ENCODE measurements around the gene IFT122.

Gene IFT122

GRCh38 chr3:129416415-129416814 lies 23.6 kb upstream of the IFT122 start:
- DNase-seq (ENCODE audit: low spot score) = no peak

- DNase-seq (ENCODE audit: low spot score) = no peak
These were observed 22.7 kb upstream of the IFT122 start for GRCh38 chr3:129417326-129417725.

GRCh38 chr3:129418041-129418973 lies 21.7 kb upstream of the IFT122 start:
- no peak for DNase-seq (ENCODE audit: low spot score)

GRCh38 chr3:129419476-129419875 lies 20.5 kb upstream of the IFT122 start:
- no peak for DNase-seq (ENCODE audit: low spot score)

- DNase-seq (ENCODE audit: low spot score) = no peak
These were observed 18.7 kb upstream of the IFT122 start for GRCh38 chr3:129421236-129421883.

- no peak for DNase-seq (ENCODE audit: low spot score)
These were observed 17.9 kb upstream of the IFT122 start for GRCh38 chr3:129421988-129422745.

- no peak for DNase-seq (ENCODE audit: low spot score)
These were observed 17.1 kb upstream of the IFT122 start for GRCh38 chr3:129422897-129423296.

- DNase-seq (ENCODE audit: low spot score) = no peak
These were observed 15.7 kb upstream of the IFT122 start for GRCh38 chr3:129424185-129424841.

- DNase-seq (ENCODE audit: low spot score) = no peak
These were observed 14.8 kb upstream of the IFT122 start for GRCh38 chr3:129425213-129425612.

- no peak for DNase-seq (ENCODE audit: low spot score)
These were observed 14.4 kb upstream of the IFT122 start for GRCh38 chr3:129425619-129426018.

GRCh38 chr3:129428007-129428375 lies 12.0 kb upstream of the IFT122 start:
- DNase-seq (ENCODE audit: low spot score) = no peak

- peak; percentile 97 for DNase-seq (ENCODE audit: low spot score)
These were observed 11.5 kb upstream of the IFT122 start, which contains the start of gene EFCAB12 for GRCh38 chr3:129428376-129429079. EFCAB12 (minus strand) TSS chr3:129428636; CDS start chr3:129428488, 148 bp downstream.

- no peak for DNase-seq (ENCODE audit: low spot score)
These were observed 11.0 kb upstream of the IFT122 start for GRCh38 chr3:129429080-129429451.

- no peak for DNase-seq (ENCODE audit: low spot score)
These were observed 10.4 kb upstream of the IFT122 start for GRCh38 chr3:129429602-129430001.

- no peak for DNase-seq (ENCODE audit: low spot score)
These were observed 8.0 kb upstream of the IFT122 start for GRCh38 chr3:129432036-129432435.

- no peak for DNase-seq (ENCODE audit: low spot score)
These were observed 7.4 kb upstream of the IFT122 start for GRCh38 chr3:129432671-129433070.

- no peak for DNase-seq (ENCODE audit: low spot score)
These were observed 6.5 kb upstream of the IFT122 start for GRCh38 chr3:129433565-129433964.

GRCh38 chr3:129434140-129434539 lies 5.9 kb upstream of the IFT122 start:
- no peak for DNase-seq (ENCODE audit: low spot score)

- DNase-seq (ENCODE audit: low spot score) = no peak
These were observed 4.7 kb upstream of the IFT122 start for GRCh38 chr3:129435367-129435766.

GRCh38 chr3:129439226-129439816 lies 703 bp upstream of the IFT122 start:
- DNase-seq (ENCODE audit: low spot score) = no peak

- DNase-seq (ENCODE audit: low spot score) = no peak
These were observed 680 bp downstream of the IFT122 start for GRCh38 chr3:129440618-129441190.
